ENCODE results near the gene EEF1AKMT2.

The EEF1AKMT2 gene

GRCh38 chr10:124745252-124745651, 46.4 kb downstream of the EEF1AKMT2 start:
- H2AFZ ChIP-seq (ENCODE audit: low read depth, low read length, severe bottlenecking) = no peak overlapping the region
- no peaks in the 10 kb centered on the region for H4K20me1 ChIP-seq (ENCODE audit: low read depth, low read length)
- H3K27me3 ChIP-seq (ENCODE audit: low read length) = no peaks in the 10 kb centered on the region
- peaks cover 40% of the 10 kb centered on the region for H3K79me2 ChIP-seq (ENCODE audit: insufficient read depth, low read length)
- peak overlapping the region; percentile 98 for H3K9ac ChIP-seq (ENCODE audit: low read length)
- peak overlapping the region; percentile 49 for H3K4me3 ChIP-seq (ENCODE audit: insufficient read depth, low read length, poor library complexity, severe bottlenecking)
- no peaks in the 10 kb centered on the region for H3K9me3 ChIP-seq (ENCODE audit: insufficient read depth, low read length)
- H3K4me2 ChIP-seq (ENCODE audit: low read depth, low read length, poor library complexity, severe bottlenecking) = peak overlapping the region; percentile 54
- no peaks in the 10 kb centered on the region for H3K36me3 ChIP-seq (ENCODE audit: low read length)
- no peak for TF ChIP-seq EZH2phosphoT487 (conservative IDR thresholded peaks at IDR 0.05; ENCODE audit: low read length)
- TF ChIP-seq CTCF (IDR thresholded peaks at IDR 0.05; ENCODE audit: insufficient read depth, low read length, poor library complexity, severe bottlenecking) = no peak
- H3F3A ChIP-seq (ENCODE audit: insufficient read depth) = peaks cover 44% of the 10 kb centered on the region
- H3K9me2 ChIP-seq (replicated peaks; ENCODE audit: insufficient read depth, low read length) = no peaks in the 10 kb centered on the region
- peak overlapping the region; percentile 65 for H3K27ac ChIP-seq (ENCODE audit: low read depth, low read length)

GRCh38 chr10:124744102-124745050, 47.3 kb downstream of the EEF1AKMT2 start, which contains the start of gene FAM53B:
TSS of gene FAM53B (minus strand) at chr10:124744378. CDS start at chr10:124706713, 37,665 bp downstream.
- no peaks in the 10 kb centered on the region for H3K9me3 ChIP-seq (ENCODE audit: insufficient read depth, low read length)
- H3K9ac ChIP-seq (ENCODE audit: low read length) = peak within 1 kb of the TSS; percentile 98
- H3K4me2 ChIP-seq (ENCODE audit: low read depth, low read length, poor library complexity, severe bottlenecking) = peak within 1 kb of the TSS; percentile 95
- H2AFZ ChIP-seq (ENCODE audit: low read depth, low read length, severe bottlenecking) = no peak within 1 kb of the TSS
- no peaks in the 10 kb centered on the region for H3K27me3 ChIP-seq (ENCODE audit: low read length)
- no peaks in the 10 kb centered on the region for H3K36me3 ChIP-seq (ENCODE audit: low read length)
- peaks cover 45% of the 10 kb centered on the region for H3F3A ChIP-seq (ENCODE audit: insufficient read depth)
- H3K9me2 ChIP-seq (replicated peaks; ENCODE audit: insufficient read depth, low read length) = no peaks in the 10 kb centered on the region
- H3K79me2 ChIP-seq (ENCODE audit: insufficient read depth, low read length) = peaks cover 48% of the 10 kb centered on the region
- H4K20me1 ChIP-seq (ENCODE audit: low read depth, low read length) = no peaks in the 10 kb centered on the region
- peak within 1 kb of the TSS; percentile 91 for H3K4me3 ChIP-seq (ENCODE audit: insufficient read depth, low read length, poor library complexity, severe bottlenecking)
- TF ChIP-seq CTCF (IDR thresholded peaks at IDR 0.05; ENCODE audit: insufficient read depth, low read length, poor library complexity, severe bottlenecking) (no peak), EZH2phosphoT487 (conservative IDR thresholded peaks at IDR 0.05; ENCODE audit: low read length) (no peak)
- peak within 1 kb of the TSS; percentile 97 for H3K27ac ChIP-seq (ENCODE audit: low read depth, low read length)

GRCh38 chr10:124743191-124744101, 48.2 kb downstream of the EEF1AKMT2 start:
- no peaks in the 10 kb centered on the region for H3K27me3 ChIP-seq (ENCODE audit: low read length)
- peak overlapping the region; percentile 98 for H3K9ac ChIP-seq (ENCODE audit: low read length)
- no peaks in the 10 kb centered on the region for H3K9me2 ChIP-seq (replicated peaks; ENCODE audit: insufficient read depth, low read length)
- no peaks in the 10 kb centered on the region for H4K20me1 ChIP-seq (ENCODE audit: low read depth, low read length)
- H3K4me3 ChIP-seq (ENCODE audit: insufficient read depth, low read length, poor library complexity, severe bottlenecking) = peak overlapping the region; percentile 91
- H3K9me3 ChIP-seq (ENCODE audit: insufficient read depth, low read length) = no peaks in the 10 kb centered on the region
- H3K27ac ChIP-seq (ENCODE audit: low read depth, low read length) = peak overlapping the region; percentile 97
- no peak overlapping the region for H2AFZ ChIP-seq (ENCODE audit: low read depth, low read length, severe bottlenecking)
- peaks cover 58% of the 10 kb centered on the region for H3K79me2 ChIP-seq (ENCODE audit: insufficient read depth, low read length)
- H3K4me2 ChIP-seq (ENCODE audit: low read depth, low read length, poor library complexity, severe bottlenecking) = peak overlapping the region; percentile 95
- peaks cover 48% of the 10 kb centered on the region for H3F3A ChIP-seq (ENCODE audit: insufficient read depth)
- TF ChIP-seq CTCF (IDR thresholded peaks at IDR 0.05; ENCODE audit: insufficient read depth, low read length, poor library complexity, severe bottlenecking) (no peak), EZH2phosphoT487 (conservative IDR thresholded peaks at IDR 0.05; ENCODE audit: low read length) (no peak)
- H3K36me3 ChIP-seq (ENCODE audit: low read length) = no peaks in the 10 kb centered on the region

Measured in SU-DHL-6 (cell line).